DND-41 (cell line): ENCODE results near the gene CIDEA.

Experiments used
- ATAC-seq: fragments of 200-7000 bp; cut with Tn5 transposase; 3 replicates; pipeline ENCODE4 v1.9.1; 2021; ENCODE audit warnings: low read depth; ENCODE audit not compliant: insufficient read depth
- DNase-seq: peaks from one replicate; pipeline ENCODE4 v3.0.0-alpha.2; 2020
- H2AFZ ChIP-seq: 2 replicates; pipeline ENCODE4 v1.6.0; 2012; ENCODE audit warnings: low read depth, low read length
- H3K27ac ChIP-seq: 2 replicates; pipeline ENCODE4 v1.5.1; 2012; ENCODE audit warnings: low read length, inconsistent platforms
- H3K27me3 ChIP-seq: fragments of 200-600 bp; sonication (generic); 2 replicates; pipeline ENCODE4 v1.6.0; 2012; ENCODE audit warnings: low read length, mild to moderate bottlenecking, inconsistent platforms; ENCODE audit not compliant: insufficient read depth, poor library complexity
- H3K36me3 ChIP-seq: 2 replicates; pipeline ENCODE4 v1.5.1; 2012; ENCODE audit warnings: low read length, inconsistent platforms; ENCODE audit not compliant: insufficient read depth
- H3K4me1 ChIP-seq: 2 replicates; pipeline ENCODE4 v1.5.1; 2012; ENCODE audit warnings: mild to moderate bottlenecking, low read length; ENCODE audit not compliant: insufficient read depth
- H3K4me2 ChIP-seq: 2 replicates; pipeline ENCODE4 v1.6.0; 2012; ENCODE audit warnings: mild to moderate bottlenecking, moderate library complexity, low read length, inconsistent platforms; ENCODE audit not compliant: insufficient read depth
- H3K4me3 ChIP-seq, 2 experiments: fragments of 200-600 bp in 1 of 2; shearing (Covaris generic) in 1 of 2; 2 replicates each; pipeline ENCODE4 v1.5.1; 2012 to 2016; ENCODE audit warnings: inconsistent platforms in 2 of 2, low read length in 2 of 2, mild to moderate bottlenecking in 2 of 2, low read depth in 1 of 2, moderate library complexity in 1 of 2
- H3K79me2 ChIP-seq: 2 replicates; pipeline ENCODE4 v1.6.0; 2012; ENCODE audit warnings: low read length, inconsistent platforms; ENCODE audit not compliant: insufficient read depth
- H3K9ac ChIP-seq: 2 replicates; pipeline ENCODE4 v1.6.0; 2012; ENCODE audit warnings: low read depth, mild to moderate bottlenecking, inconsistent platforms, low read length, moderate library complexity
- H3K9me3 ChIP-seq: 2 replicates; pipeline ENCODE4 v1.5.1; 2012; ENCODE audit warnings: low read length, moderate library complexity, mild to moderate bottlenecking, inconsistent platforms; ENCODE audit not compliant: insufficient read depth, severe bottlenecking
- H4K20me1 ChIP-seq: 2 replicates; pipeline ENCODE4 v1.6.0; 2012; ENCODE audit warnings: low read length; ENCODE audit not compliant: insufficient read depth
- EZH2 ChIP-seq: IDR thresholded peaks from 3 replicates; pipeline ENCODE4 v1.6.1; 2012; ENCODE audit warnings: borderline replicate concordance, low read depth, mild to moderate bottlenecking, moderate library complexity, low read length, inconsistent platforms; ENCODE audit not compliant: severe bottlenecking
- TF ChIP-seq, protein P1 (sequence below): IDR thresholded peaks from 2 replicates; pipeline ENCODE4 v1.5.1; 2012; ENCODE audit warnings: borderline replicate concordance, low read length, moderate library complexity, mild to moderate bottlenecking; ENCODE audit not compliant: poor library complexity, severe bottlenecking; ENCODE audit errors: extremely low read depth

Gene CIDEA

DNA sequence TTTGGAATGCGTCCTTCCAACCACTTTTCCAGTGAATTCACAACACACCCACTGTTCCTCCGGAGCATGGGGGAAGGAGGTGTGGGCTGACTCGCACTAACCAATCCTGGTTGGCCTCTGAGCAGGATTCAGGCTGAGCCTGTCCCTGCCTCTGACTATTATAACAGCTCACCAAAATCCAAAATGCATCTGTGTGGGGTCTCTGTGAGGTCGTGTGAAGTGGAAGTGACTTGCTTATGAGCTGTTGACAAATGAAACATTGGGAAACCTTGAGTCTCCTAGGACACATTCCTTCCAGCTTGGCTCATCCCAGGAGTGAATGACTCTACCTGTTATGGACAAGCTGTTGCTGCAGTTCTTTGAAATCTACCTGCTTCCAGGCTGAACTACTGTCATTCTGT, 1.5 kb downstream of the CIDEA start:
- Histone ChIP-seq H3K4me2 (no peak overlapping the region), H3K36me3 (no peaks in the 10 kb centered on the region), H3K4me3 (no peak overlapping the region), H3K9ac (no peak overlapping the region), H3K4me1 (no peaks in the 10 kb centered on the region), H3K9me3 (no peaks in the 10 kb centered on the region), H3K79me2 (no peaks in the 10 kb centered on the region), H3K27ac (no peak overlapping the region), H4K20me1 (no peaks in the 10 kb centered on the region), H3K27me3 (no peaks in the 10 kb centered on the region), H2AFZ (no peak overlapping the region)
- no peak for TF ChIP-seq EZH2
- TF ChIP-seq, protein P1, sequence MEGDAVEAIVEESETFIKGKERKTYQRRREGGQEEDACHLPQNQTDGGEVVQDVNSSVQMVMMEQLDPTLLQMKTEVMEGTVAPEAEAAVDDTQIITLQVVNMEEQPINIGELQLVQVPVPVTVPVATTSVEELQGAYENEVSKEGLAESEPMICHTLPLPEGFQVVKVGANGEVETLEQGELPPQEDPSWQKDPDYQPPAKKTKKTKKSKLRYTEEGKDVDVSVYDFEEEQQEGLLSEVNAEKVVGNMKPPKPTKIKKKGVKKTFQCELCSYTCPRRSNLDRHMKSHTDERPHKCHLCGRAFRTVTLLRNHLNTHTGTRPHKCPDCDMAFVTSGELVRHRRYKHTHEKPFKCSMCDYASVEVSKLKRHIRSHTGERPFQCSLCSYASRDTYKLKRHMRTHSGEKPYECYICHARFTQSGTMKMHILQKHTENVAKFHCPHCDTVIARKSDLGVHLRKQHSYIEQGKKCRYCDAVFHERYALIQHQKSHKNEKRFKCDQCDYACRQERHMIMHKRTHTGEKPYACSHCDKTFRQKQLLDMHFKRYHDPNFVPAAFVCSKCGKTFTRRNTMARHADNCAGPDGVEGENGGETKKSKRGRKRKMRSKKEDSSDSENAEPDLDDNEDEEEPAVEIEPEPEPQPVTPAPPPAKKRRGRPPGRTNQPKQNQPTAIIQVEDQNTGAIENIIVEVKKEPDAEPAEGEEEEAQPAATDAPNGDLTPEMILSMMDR, result no peak
- ATAC-seq (no peak), DNase-seq (no peak)

DNA sequence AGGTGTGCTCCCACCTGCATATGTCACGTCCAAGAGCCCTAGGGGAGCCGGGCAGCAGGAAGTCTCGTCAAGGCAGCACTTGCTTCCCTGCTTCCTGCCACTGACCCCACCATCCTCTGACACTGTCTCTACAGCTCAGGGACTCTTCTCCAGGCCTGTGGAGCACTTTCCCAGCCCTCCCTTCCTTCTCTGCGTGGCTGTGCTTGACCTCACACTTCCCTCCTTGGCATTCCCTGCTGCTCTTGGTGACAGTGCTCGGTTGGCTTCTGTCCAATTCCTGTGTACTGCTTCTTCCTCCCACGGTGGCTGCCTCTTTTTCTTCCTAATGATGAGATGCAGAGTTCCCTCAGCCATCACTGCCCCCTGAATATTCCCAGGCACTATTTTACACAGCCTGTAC, 2.8 kb downstream of the CIDEA start:
- H3K4me3 ChIP-seq, result no peak overlapping the region
- no peak for DNase-seq
- no peaks in the 10 kb centered on the region for H4K20me1 ChIP-seq
- no peak overlapping the region for H3K4me2 ChIP-seq
- no peak overlapping the region for H3K27ac ChIP-seq
- H3K9ac ChIP-seq, result no peak overlapping the region
- H3K36me3 ChIP-seq, result no peaks in the 10 kb centered on the region
- no peak for ATAC-seq
- no peaks in the 10 kb centered on the region for H3K27me3 ChIP-seq
- no peak overlapping the region for H2AFZ ChIP-seq
- H3K79me2 ChIP-seq, result no peaks in the 10 kb centered on the region
- H3K4me1 ChIP-seq, result no peaks in the 10 kb centered on the region
- TF ChIP-seq, protein P1, result no peak
- TF ChIP-seq EZH2, result no peak
- H3K9me3 ChIP-seq, result no peaks in the 10 kb centered on the region

DNA sequence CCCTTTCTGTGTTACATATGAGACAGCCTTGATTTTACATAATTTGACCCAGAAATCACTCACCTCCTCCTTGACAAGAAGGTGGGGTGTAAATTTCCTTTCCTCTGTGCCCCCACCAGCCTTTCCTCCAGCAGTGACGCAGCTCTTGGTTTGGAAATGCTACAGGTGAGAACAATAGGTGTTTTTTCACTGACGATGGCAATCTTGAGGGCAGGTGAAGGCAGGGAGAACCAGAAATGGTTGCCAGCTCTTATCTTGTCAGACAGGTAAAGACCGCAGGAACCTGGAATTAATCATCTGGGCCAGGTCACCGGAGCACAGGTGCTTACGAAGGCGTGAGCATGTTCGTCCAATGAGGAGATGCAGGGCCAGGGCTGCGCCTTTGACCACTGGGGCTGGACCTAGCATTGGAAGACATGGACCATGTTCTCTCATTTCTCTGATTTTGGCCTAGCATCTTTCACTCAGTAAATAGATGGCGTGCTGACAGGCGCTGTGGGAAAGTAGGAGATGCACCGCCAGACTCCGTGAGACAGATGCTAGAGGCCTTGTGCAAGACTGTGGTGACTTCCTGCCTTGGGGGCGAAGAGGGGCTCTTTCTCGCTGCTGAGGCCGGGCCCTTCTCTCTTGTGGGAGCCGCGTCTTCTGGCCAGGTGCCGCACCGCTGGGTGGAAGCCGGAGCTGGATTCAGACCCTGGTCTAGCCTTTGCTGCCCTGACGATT, 4.0 kb downstream of the CIDEA start:
- Histone ChIP-seq H3K4me3 (no peak overlapping the region), H3K27me3 (no peaks in the 10 kb centered on the region), H3K79me2 (no peaks in the 10 kb centered on the region), H3K4me2 (no peak overlapping the region), H2AFZ (no peak overlapping the region), H3K9me3 (no peaks in the 10 kb centered on the region), H3K27ac (no peak overlapping the region), H3K36me3 (no peaks in the 10 kb centered on the region), H4K20me1 (no peaks in the 10 kb centered on the region), H3K4me1 (no peaks in the 10 kb centered on the region), H3K9ac (no peak overlapping the region)
- TF ChIP-seq EZH2, result no peak
- TF ChIP-seq, protein P1, result no peak
- DNase-seq, result no peak
- ATAC-seq, result no peak
